NB4 (cell line): ENCODE results near the gene CXCL13.

ENCODE experiments used
- MYC ChIP-seq: IDR thresholded peaks from 2 replicates; pipeline ENCODE4 v1.6.1; 2011; ENCODE audit warnings: low read depth, low read length
- POLR2A ChIP-seq: IDR thresholded peaks from 2 replicates; pipeline ENCODE4 v1.6.1; 2011; ENCODE audit warnings: mild to moderate bottlenecking; ENCODE audit not compliant: insufficient read length; ENCODE audit errors: extremely low read depth
- TF ChIP-seq, protein P1 (sequence below): IDR thresholded peaks from one replicate; pipeline ENCODE4 v1.5.1; 2012; ENCODE audit warnings: low read depth, low read length
- TF ChIP-seq, protein P2 (sequence below): IDR thresholded peaks from 2 replicates; pipeline ENCODE4 v1.6.1; 2011; ENCODE audit warnings: low read depth, low read length

DNA sequence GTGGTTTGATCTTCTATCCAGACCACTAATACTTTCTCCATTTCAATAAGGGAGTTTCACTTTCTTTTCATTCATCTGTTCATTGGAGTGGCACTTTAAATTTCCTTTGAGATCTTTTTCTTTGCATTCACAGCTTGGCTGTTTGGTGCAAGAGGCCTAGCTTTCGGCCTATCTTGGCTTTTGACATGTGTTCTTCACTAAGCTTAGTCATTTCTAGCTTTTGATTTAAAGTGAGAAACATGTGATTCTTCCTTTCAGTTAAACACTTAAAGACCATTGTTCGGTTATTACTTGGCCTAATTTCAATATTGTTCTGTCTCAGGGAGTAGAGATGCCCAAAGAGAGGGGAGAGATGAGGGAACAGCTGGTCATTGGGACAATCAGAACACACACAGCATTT, 24.3 kb downstream of the CXCL13 start:
- TF ChIP-seq, protein P1, sequence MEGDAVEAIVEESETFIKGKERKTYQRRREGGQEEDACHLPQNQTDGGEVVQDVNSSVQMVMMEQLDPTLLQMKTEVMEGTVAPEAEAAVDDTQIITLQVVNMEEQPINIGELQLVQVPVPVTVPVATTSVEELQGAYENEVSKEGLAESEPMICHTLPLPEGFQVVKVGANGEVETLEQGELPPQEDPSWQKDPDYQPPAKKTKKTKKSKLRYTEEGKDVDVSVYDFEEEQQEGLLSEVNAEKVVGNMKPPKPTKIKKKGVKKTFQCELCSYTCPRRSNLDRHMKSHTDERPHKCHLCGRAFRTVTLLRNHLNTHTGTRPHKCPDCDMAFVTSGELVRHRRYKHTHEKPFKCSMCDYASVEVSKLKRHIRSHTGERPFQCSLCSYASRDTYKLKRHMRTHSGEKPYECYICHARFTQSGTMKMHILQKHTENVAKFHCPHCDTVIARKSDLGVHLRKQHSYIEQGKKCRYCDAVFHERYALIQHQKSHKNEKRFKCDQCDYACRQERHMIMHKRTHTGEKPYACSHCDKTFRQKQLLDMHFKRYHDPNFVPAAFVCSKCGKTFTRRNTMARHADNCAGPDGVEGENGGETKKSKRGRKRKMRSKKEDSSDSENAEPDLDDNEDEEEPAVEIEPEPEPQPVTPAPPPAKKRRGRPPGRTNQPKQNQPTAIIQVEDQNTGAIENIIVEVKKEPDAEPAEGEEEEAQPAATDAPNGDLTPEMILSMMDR, result no peak
- TF ChIP-seq POLR2A (no peak), MYC (no peak)
- TF ChIP-seq, protein P2, sequence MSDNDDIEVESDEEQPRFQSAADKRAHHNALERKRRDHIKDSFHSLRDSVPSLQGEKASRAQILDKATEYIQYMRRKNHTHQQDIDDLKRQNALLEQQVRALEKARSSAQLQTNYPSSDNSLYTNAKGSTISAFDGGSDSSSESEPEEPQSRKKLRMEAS, result no peak
